ENCODE results near the gene KTI12.
"Not testable (repeated sequence)": the region's sequence is repeated elsewhere in the genome, so short reads cannot be mapped to it uniquely, and the experiment has no call there.

The KTI12 gene

GRCh38 chr1:52033190-52034049 is at the start of gene KTI12:
Gene KTI12 (minus strand): TSS chr1:52033810. CDS start chr1:52033761, 49 bp downstream.
- Histone ChIP-seq H3K36me3 (peaks cover 0 to 18% (median 10%) of the 10 kb centered on the region in 3 donors), H3K27me3 (no peaks in the 10 kb centered on the region), H3K4me3 (peak within 1 kb of the TSS; percentile 71 to 86), H3K9me3 (no peaks in the 10 kb centered on the region), H3K27ac (peak within 1 kb of the TSS; percentile 88), H3K4me1 (peaks cover 0 to 33% (median 27%) of the 10 kb centered on the region in 4 donors)
- intact Hi-C loops (cut with DNase I; ENCODE audit: low total_unique reads): no loop called here
- DNase-seq: peak; percentile 80 to 90
- TF ChIP-seq CTCF (IDR thresholded peaks at IDR 0.05): no peak

GRCh38 chr1:52080014-52080415 is 46.4 kb upstream of the KTI12 start:
- H3K4me3 ChIP-seq: no peak overlapping the region
- intact Hi-C loops (cut with DNase I; ENCODE audit: low total_unique reads): no loop called here
- DNase-seq: no peak
- no peaks in the 10 kb centered on the region for H3K27me3 ChIP-seq
- no peak for TF ChIP-seq CTCF (IDR thresholded peaks at IDR 0.05)
- H3K27ac ChIP-seq: no peak overlapping the region
- peaks cover 3 to 30% (median 9%) of the 10 kb centered on the region in 3 donors for H3K36me3 ChIP-seq
- H3K9me3 ChIP-seq: no peaks in the 10 kb centered on the region
- no peaks in the 10 kb centered on the region for H3K4me1 ChIP-seq

- DNase-seq; H3K4me1 ChIP-seq; intact Hi-C loops (cut with DNase I; ENCODE audit: low total_unique reads); H3K9me3 ChIP-seq; H3K27ac ChIP-seq; H3K27me3 ChIP-seq; H3K4me3 ChIP-seq: not testable (repeated sequence)
- H3K36me3 ChIP-seq: peaks cover 3 to 40% (median 9%) of the 10 kb centered on the region in 3 donors
Measured at GRCh38 chr1:52077277-52077676, 43.7 kb upstream of the KTI12 start.

- Histone ChIP-seq H3K4me3 (no peak overlapping the region), H3K9me3 (no peaks in the 10 kb centered on the region), H3K27me3 (no peaks in the 10 kb centered on the region), H3K27ac (no peak overlapping the region), H3K36me3 (peaks cover 10 to 44% (median 18%) of the 10 kb centered on the region in 3 donors), H3K4me1 (no peaks in the 10 kb centered on the region)
- TF ChIP-seq CTCF (IDR thresholded peaks at IDR 0.05): no peak
- DNase-seq: no peak
- intact Hi-C loops (cut with DNase I; ENCODE audit: low total_unique reads): no loop called here
Measured at GRCh38 chr1:52072291-52072690, 38.7 kb upstream of the KTI12 start.

- intact Hi-C loops (cut with DNase I; ENCODE audit: low total_unique reads): no loop called here
- no peaks in the 10 kb centered on the region for H3K4me1 ChIP-seq
Measured at GRCh38 chr1:52070704-52071103, 37.1 kb upstream of the KTI12 start.

More at GRCh38 chr1:52070704-52071103, 37.1 kb upstream of the KTI12 start:
- Histone ChIP-seq H3K27ac (no peak overlapping the region), H3K9me3 (no peaks in the 10 kb centered on the region), H3K27me3 (no peaks in the 10 kb centered on the region), H3K4me3 (no peak overlapping the region), H3K36me3 (peaks cover 22 to 47% (median 33%) of the 10 kb centered on the region in 3 donors)
- TF ChIP-seq CTCF (IDR thresholded peaks at IDR 0.05): no peak
- DNase-seq: no peak

Data from tibial artery (tissue), 4 donors.